Ecto neural progenitor cell (in vitro differentiated cells): ENCODE results near the gene TMPRSS11B.
"Not testable (repeated sequence)": the region's sequence is repeated elsewhere in the genome, so short reads cannot be mapped to it uniquely, and the experiment has no call there.

Experiments
- DNase-seq: peaks from one replicate; pipeline ENCODE4 v3.0.0-alpha.2; 2018; ENCODE audit warnings: low spot score

The TMPRSS11B gene

DNA sequence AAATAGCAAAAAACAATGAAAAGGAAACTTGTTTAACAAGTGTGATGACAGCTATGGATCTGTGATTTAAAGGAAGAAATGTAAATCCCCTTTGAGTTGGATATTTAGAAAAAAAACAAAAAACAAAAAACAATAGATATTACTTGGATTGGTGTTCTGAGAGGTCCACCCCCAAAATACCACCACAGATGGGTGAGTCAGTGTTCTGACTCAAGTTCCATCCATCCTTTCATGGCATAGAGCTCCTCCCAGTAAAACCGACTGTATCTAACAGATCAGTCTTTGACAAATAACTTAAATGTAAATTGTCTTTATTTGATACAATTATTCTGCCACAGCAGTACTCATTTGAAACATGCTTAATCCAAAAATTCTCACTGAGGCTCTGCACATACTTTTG, 27.4 kb downstream of the TMPRSS11B start:
- DNase-seq: no peak

GRCh38 chr4:68216501-68216900, 29.0 kb downstream of the TMPRSS11B start:
- DNase-seq: no peak

GRCh38 chr4:68209003-68209402, 36.5 kb downstream of the TMPRSS11B start:
- no peak for DNase-seq

DNA sequence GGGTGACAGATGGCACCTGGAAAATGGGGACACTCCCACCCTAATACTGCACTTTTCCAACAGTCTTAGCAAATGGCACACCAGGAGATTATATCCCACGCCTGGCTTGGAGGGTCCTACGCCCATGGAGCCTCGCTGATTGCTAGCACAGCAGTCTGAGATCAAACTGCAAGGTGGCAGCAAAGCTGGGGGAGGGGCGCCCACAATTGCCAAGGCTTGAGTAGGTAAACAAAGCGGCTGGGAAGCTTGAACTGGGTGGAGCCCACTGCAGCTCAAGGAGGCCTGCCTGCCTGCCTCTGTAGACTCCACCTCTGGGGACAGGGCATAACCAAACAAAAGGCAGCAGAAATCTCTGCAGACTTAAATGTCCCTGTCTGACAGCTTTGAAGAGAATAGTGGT, 51.2 kb downstream of the TMPRSS11B start:
- DNase-seq: not testable (repeated sequence)

DNA sequence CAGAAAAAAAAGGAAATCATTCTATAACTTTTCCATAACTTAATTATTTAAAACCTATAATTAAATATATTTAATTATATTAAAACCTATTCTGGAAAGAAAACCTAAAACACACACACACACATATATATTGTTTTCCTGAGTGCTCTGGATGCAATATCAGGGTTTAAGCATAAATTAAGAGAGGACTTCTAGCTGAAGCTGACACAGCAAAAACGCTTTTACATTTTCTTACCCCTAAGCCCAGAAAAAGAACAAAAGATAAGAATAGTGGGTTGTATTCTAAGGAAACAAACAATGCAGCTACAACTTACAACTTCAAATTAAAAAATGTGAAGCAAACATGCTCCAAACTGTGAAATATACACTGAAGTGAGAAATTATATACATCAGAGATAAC, 52.3 kb downstream of the TMPRSS11B start:
- no peak for DNase-seq

- DNase-seq: no peak
Observed at GRCh38 chr4:68187145-68187544, 58.3 kb downstream of the TMPRSS11B start.

DNA sequence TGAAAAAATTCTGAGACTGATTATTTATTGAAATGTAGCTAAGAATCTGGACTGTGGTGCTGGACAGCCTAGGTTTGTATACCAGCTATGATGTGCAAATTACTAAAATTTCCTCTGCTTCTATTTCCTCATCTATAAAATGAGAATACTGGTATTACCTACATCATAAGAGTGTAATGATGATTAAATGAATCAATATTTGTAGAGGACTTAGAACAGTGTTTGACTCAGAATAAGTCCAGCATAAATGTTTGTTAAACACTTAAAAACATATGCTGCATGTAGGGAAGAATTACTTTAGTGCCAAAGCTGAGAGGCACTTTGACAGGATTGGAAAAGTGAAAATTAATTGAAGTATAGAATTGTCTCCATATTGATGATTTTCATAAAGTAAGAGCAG, 60.6 kb downstream of the TMPRSS11B start:
- no peak for DNase-seq

DNA sequence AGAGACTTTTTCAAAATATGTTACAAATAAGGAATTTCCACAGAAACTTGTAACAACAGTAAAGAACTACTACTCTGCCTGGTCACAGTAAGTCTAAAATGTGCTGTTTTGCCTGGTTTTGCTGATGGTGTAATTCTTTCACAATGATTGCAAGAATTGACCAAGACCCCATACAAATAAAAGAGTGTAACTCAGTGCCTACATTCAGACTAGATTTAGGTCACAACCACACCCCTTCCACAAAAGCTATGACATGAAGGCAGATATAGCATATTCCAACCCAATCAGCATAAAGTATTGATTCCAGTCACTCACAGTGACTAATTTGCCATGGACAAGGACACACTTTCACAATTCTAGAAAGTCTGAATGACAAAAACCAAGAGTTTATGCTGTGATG, 62.1 kb downstream of the TMPRSS11B start:
- no peak for DNase-seq

DNA sequence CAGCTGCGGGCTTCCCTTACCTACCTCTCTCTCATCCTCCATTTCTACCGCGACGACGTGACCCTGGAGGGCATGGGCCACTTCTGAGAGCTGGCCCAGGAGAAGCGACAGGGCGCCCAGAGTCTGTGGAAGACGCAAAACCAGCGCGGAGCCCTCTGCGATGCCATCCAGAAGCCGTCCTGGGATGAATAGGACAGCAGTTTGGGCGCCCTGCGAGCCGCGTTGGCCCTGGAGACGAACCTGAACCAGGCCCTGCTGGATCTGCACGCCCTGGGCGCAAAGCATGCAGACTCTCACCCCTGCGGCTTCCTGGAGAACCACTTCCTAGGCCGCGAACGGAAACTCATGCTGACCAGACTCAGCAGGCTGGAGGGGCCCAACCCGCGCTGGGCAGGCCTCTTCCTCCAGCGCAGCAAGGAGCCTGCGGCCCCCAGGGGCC, 63.1 kb downstream of the TMPRSS11B start:
- DNase-seq: no peak

DNA sequence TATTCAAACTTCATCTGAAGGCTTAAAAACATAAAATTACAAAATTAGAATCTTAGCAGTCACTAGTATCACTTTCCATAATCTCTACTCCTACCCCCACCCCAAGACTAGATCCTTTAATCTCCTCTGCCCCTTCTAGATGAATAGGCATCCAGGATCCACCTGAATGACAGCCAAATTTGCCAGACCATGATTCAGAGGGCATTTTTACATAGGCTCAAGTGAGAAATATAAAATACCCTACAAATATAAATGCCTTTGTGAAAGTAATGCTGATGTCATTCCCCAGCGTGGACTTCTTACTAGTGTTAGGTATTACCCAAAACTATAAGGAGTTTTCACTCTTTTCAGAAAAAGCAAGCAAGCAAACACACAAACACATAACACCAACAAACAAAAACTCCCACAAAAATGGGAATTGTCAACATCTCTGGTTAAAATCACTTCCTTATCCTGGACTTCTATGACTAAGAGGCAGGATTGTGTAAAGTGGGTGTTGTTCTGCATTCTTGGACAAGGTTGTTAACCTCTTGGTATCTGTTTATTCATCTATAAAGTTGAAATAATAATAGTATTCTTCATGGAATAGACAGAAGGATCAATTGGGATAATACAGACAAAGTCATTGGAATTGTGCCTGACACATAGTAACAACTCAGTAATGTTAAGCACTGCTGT, 64.5 kb downstream of the TMPRSS11B start:
- DNase-seq: no peak

DNA sequence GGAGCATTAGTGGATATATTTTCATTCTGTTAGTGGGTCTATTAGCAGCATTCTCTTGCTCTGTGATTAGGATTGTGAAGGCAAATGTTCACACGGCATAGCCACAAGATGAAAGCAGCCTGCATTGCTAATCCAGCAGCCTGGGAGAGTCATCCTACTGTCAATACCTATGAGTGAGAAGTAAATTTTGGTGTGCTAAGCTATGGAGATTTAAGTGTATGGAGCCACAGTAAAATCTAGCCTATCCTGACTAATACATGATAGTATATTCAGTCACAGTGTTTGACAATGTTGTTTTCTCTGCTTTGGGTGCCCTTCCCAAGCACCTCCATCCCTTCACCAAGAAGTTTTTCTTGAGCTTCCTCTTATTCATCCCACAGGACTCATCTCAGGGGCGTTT, 68.6 kb downstream of the TMPRSS11B start:
- DNase-seq: no peak
